ENCODE data around the gene HTRA1. TPM values are rescaled to one million over a fixed set of nuclear protein-coding genes. Genes with fewer than 3 reads are reported as not detected.

HTRA1 gene
- total RNA-seq, 3 donors from 2014 or later, result 116 to 347 (median 152) TPM

- no peaks in the 10 kb centered on the region for H3K27me3 ChIP-seq
- intact Hi-C loops (cut with DNase I; ENCODE audit: low total_unique reads), result loop anchor here (10.0 kb wide), 1 partner anchor 1177 kb away; no protein-coding TSS in a partner anchor
- H3K27ac ChIP-seq, result no peak overlapping the region
- H3K9me3 ChIP-seq, result no peaks in the 10 kb centered on the region
- no peaks in the 10 kb centered on the region for H3K36me3 ChIP-seq
- TF ChIP-seq POLR2AphosphoS5 (IDR thresholded peaks at IDR 0.05) (no peak), POLR2A (IDR thresholded peaks at IDR 0.05) (no peak)
- TF ChIP-seq, protein P1, sequence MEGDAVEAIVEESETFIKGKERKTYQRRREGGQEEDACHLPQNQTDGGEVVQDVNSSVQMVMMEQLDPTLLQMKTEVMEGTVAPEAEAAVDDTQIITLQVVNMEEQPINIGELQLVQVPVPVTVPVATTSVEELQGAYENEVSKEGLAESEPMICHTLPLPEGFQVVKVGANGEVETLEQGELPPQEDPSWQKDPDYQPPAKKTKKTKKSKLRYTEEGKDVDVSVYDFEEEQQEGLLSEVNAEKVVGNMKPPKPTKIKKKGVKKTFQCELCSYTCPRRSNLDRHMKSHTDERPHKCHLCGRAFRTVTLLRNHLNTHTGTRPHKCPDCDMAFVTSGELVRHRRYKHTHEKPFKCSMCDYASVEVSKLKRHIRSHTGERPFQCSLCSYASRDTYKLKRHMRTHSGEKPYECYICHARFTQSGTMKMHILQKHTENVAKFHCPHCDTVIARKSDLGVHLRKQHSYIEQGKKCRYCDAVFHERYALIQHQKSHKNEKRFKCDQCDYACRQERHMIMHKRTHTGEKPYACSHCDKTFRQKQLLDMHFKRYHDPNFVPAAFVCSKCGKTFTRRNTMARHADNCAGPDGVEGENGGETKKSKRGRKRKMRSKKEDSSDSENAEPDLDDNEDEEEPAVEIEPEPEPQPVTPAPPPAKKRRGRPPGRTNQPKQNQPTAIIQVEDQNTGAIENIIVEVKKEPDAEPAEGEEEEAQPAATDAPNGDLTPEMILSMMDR (IDR thresholded peaks at IDR 0.05), result no peak
- no peak overlapping the region for H3K4me3 ChIP-seq
- no peaks in the 10 kb centered on the region for H3K4me1 ChIP-seq
- no peak for DNase-seq (ENCODE audit: low spot score in 2 of 2)
These were observed 96.2 kb downstream of the HTRA1 start for GRCh38 chr10:122557516-122557915.

GRCh38 chr10:122558452-122558851, 97.1 kb downstream of the HTRA1 start:
- no peak for DNase-seq (ENCODE audit: low spot score in 2 of 2)
- no peaks in the 10 kb centered on the region for H3K36me3 ChIP-seq
- H3K27me3 ChIP-seq, result no peaks in the 10 kb centered on the region
- H3K4me3 ChIP-seq, result no peak overlapping the region
- no peak overlapping the region for H3K27ac ChIP-seq
- intact Hi-C loops (cut with DNase I; ENCODE audit: low total_unique reads), result loop anchor here (10.0 kb wide), 1 partner anchor 1176 kb away; no protein-coding TSS in a partner anchor
- H3K9me3 ChIP-seq, result no peaks in the 10 kb centered on the region
- TF ChIP-seq POLR2A (IDR thresholded peaks at IDR 0.05) (no peak), POLR2AphosphoS5 (IDR thresholded peaks at IDR 0.05) (no peak)
- TF ChIP-seq, protein P1 (IDR thresholded peaks at IDR 0.05), result no peak
- H3K4me1 ChIP-seq, result no peaks in the 10 kb centered on the region

DNA sequence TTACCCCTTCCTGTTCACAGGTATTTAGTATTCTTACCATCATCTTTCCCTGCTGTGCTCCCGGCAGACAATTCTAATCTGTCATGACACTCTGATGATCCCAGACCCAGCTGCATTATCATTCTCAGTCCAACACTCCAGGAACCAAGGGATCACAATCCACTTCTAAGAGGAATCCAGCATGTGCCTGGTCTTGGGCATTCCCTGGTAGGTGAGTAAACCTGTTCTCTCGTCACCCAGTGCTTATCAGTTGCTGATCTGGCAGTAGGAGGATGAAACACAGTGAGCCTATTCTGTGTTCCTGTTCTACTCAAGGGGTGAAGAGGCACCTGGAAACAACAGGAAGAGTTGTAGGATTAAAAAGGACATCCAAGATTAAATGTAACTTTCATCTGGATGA, 97.9 kb downstream of the HTRA1 start:
- TF ChIP-seq, protein P1 (IDR thresholded peaks at IDR 0.05), result no peak
- TF ChIP-seq POLR2A (IDR thresholded peaks at IDR 0.05), result no peak
- TF ChIP-seq POLR2AphosphoS5 (IDR thresholded peaks at IDR 0.05), result no peak
- DNase-seq (ENCODE audit: low spot score in 2 of 2), result no peak
- Histone ChIP-seq H3K27ac (no peak overlapping the region), H3K4me3 (no peak overlapping the region), H3K9me3 (no peaks in the 10 kb centered on the region), H3K4me1 (no peaks in the 10 kb centered on the region), H3K27me3 (no peaks in the 10 kb centered on the region), H3K36me3 (no peaks in the 10 kb centered on the region)
- intact Hi-C loops (cut with DNase I; ENCODE audit: low total_unique reads), result loop anchor here (10.0 kb wide), 1 partner anchor 1176 kb away; no protein-coding TSS in a partner anchor

DNA sequence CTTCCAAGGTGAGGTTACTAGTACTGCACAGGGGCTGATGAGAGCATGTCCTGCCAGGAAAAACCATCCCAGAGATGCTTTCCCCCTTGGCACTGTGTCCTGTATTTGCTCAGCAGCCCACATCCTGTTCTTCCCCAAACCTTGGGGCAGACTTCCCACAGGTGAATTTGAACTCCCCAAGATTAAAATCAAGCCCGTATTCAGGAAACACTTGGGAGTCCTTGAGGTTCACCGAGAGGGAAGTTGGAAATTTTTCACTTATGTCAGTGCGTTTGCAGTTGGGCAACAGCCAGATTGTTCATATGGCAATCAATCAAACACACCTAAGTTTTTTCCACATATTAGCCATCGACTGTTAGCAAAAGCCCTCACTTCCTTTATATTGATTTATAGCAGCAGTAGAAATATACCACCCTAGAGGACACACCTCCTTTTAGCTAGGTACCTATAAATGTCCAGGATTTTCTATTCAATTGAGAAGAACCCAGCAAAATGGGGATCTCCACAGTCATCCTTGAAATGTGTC, 99.0 kb downstream of the HTRA1 start, which contains the start of gene DMBT1:
TSS of gene DMBT1 (plus strand) at position 476 of the 526 bp plus-strand sequence. CDS start at position 493, 17 bp downstream.
- DNase-seq (ENCODE audit: low spot score in 2 of 2), result no peak
- no peaks in the 10 kb centered on the region for H3K4me1 ChIP-seq
- intact Hi-C loops (cut with DNase I; ENCODE audit: low total_unique reads), result loop anchor here (10.0 kb wide), 1 partner anchor 266 kb away; no protein-coding TSS in a partner anchor
- TF ChIP-seq, protein P1 (IDR thresholded peaks at IDR 0.05), result no peak
- TF ChIP-seq POLR2AphosphoS5 (IDR thresholded peaks at IDR 0.05), result no peak
- no peak for TF ChIP-seq POLR2A (IDR thresholded peaks at IDR 0.05)
- H3K27me3 ChIP-seq, result no peaks in the 10 kb centered on the region
- H3K36me3 ChIP-seq, result no peaks in the 10 kb centered on the region
- no peak within 1 kb of the TSS for H3K4me3 ChIP-seq
- no peaks in the 10 kb centered on the region for H3K9me3 ChIP-seq
- H3K27ac ChIP-seq, result no peak within 1 kb of the TSS

- H3K27me3 ChIP-seq, result no peaks in the 10 kb centered on the region
- no peaks in the 10 kb centered on the region for H3K4me1 ChIP-seq
- DNase-seq (ENCODE audit: low spot score in 2 of 2), result no peak
- TF ChIP-seq, protein P1 (IDR thresholded peaks at IDR 0.05), result no peak
- TF ChIP-seq POLR2AphosphoS5 (IDR thresholded peaks at IDR 0.05), result no peak
- no peak for TF ChIP-seq POLR2A (IDR thresholded peaks at IDR 0.05)
- no peaks in the 10 kb centered on the region for H3K36me3 ChIP-seq
- no peaks in the 10 kb centered on the region for H3K9me3 ChIP-seq
- intact Hi-C loops (cut with DNase I; ENCODE audit: low total_unique reads), result loop anchor here (10.0 kb wide), 1 partner anchor 266 kb away; no protein-coding TSS in a partner anchor
- no peak overlapping the region for H3K4me3 ChIP-seq
- H3K27ac ChIP-seq, result no peak overlapping the region
These were observed 99.9 kb downstream of the HTRA1 start for GRCh38 chr10:122561212-122561611.

Data from breast epithelium (tissue), 4 donors.